Measurements from ENCODE around the gene MEGF8.

The MEGF8 gene

GRCh38 chr19:42282819-42283187, 42.6 kb upstream of the MEGF8 start:
- H3K9me3 Mint-ChIP-seq: no peaks in the 10 kb centered on the region
- H3K27me3 Mint-ChIP-seq: no peaks in the 10 kb centered on the region
- no peak overlapping the region for H3K4me3 Mint-ChIP-seq
- intact Hi-C loops (cut with micrococcal nuclease): loop anchor here (1.0 to 2.0 kb wide), 3 partner anchors 14 to 40 kb away; partner anchors contain the start of genes CIC, ERF and GSK3A
- H3K36me3 Mint-ChIP-seq (ENCODE audit: low read depth): peaks cover 28% of the 10 kb centered on the region
- peaks cover 52% of the 10 kb centered on the region for H3K4me1 Mint-ChIP-seq (ENCODE audit: low read depth)
- H3K27ac Mint-ChIP-seq: no peak overlapping the region

GRCh38 chr19:42283188-42284065, 42.0 kb upstream of the MEGF8 start:
- no peaks in the 10 kb centered on the region for H3K9me3 Mint-ChIP-seq
- H3K4me3 Mint-ChIP-seq: no peak overlapping the region
- no peaks in the 10 kb centered on the region for H3K27me3 Mint-ChIP-seq
- peaks cover 48% of the 10 kb centered on the region for H3K4me1 Mint-ChIP-seq (ENCODE audit: low read depth)
- intact Hi-C loops (cut with micrococcal nuclease): loop anchor here (1.0 to 2.0 kb wide), 3 partner anchors 15 to 41 kb away; partner anchors contain the start of genes CIC, ERF and GSK3A
- no peak overlapping the region for H3K27ac Mint-ChIP-seq
- H3K36me3 Mint-ChIP-seq (ENCODE audit: low read depth): peaks cover 28% of the 10 kb centered on the region

GRCh38 chr19:42284066-42284501, 41.4 kb upstream of the MEGF8 start:
- Mint-ChIP-seq H3K9me3 (no peaks in the 10 kb centered on the region), H3K36me3 (ENCODE audit: low read depth) (peaks cover 28% of the 10 kb centered on the region), H3K27ac (no peak overlapping the region), H3K4me1 (ENCODE audit: low read depth) (peaks cover 45% of the 10 kb centered on the region), H3K4me3 (no peak overlapping the region), H3K27me3 (no peaks in the 10 kb centered on the region)
- intact Hi-C loops (cut with micrococcal nuclease): no loop called here

- H3K27ac Mint-ChIP-seq: peak overlapping the region; percentile 80
- no peaks in the 10 kb centered on the region for H3K9me3 Mint-ChIP-seq
- peaks cover 32% of the 10 kb centered on the region for H3K36me3 Mint-ChIP-seq (ENCODE audit: low read depth)
- H3K4me3 Mint-ChIP-seq: peak overlapping the region; percentile 85
- peaks cover 38% of the 10 kb centered on the region for H3K4me1 Mint-ChIP-seq (ENCODE audit: low read depth)
- intact Hi-C loops (cut with micrococcal nuclease): loop anchor here (5.0 kb wide), 1 partner anchor 152 kb away; the partner anchor contains the start of gene POU2F2
- no peaks in the 10 kb centered on the region for H3K27me3 Mint-ChIP-seq
These were observed 40.7 kb upstream of the MEGF8 start for GRCh38 chr19:42284591-42285341.

- H3K4me1 Mint-ChIP-seq (ENCODE audit: low read depth): peaks cover 37% of the 10 kb centered on the region
- H3K4me3 Mint-ChIP-seq: peak overlapping the region; percentile 85
- H3K27ac Mint-ChIP-seq: peak overlapping the region; percentile 80
- no peaks in the 10 kb centered on the region for H3K27me3 Mint-ChIP-seq
- peaks cover 39% of the 10 kb centered on the region for H3K36me3 Mint-ChIP-seq (ENCODE audit: low read depth)
- no peaks in the 10 kb centered on the region for H3K9me3 Mint-ChIP-seq
- intact Hi-C loops (cut with micrococcal nuclease): loop anchor here (5.0 kb wide), 1 partner anchor 153 kb away; the partner anchor contains the start of gene POU2F2
These were observed 39.9 kb upstream of the MEGF8 start for GRCh38 chr19:42285541-42285941.

GRCh38 chr19:42285988-42286348, 39.5 kb upstream of the MEGF8 start:
- Mint-ChIP-seq H3K36me3 (ENCODE audit: low read depth) (peaks cover 44% of the 10 kb centered on the region), H3K4me1 (ENCODE audit: low read depth) (peaks cover 37% of the 10 kb centered on the region), H3K27ac (peak overlapping the region; percentile 80), H3K9me3 (no peaks in the 10 kb centered on the region), H3K27me3 (no peaks in the 10 kb centered on the region), H3K4me3 (peak overlapping the region; percentile 85)
- intact Hi-C loops (cut with micrococcal nuclease): loop anchor here (5.0 kb wide), 1 partner anchor 154 kb away; the partner anchor contains the start of gene POU2F2

GRCh38 chr19:42286349-42287016, 39.0 kb upstream of the MEGF8 start:
- intact Hi-C loops (cut with micrococcal nuclease): loop anchor here (5.0 kb wide), 1 partner anchor 154 kb away; the partner anchor contains the start of gene POU2F2
- peaks cover 49% of the 10 kb centered on the region for H3K36me3 Mint-ChIP-seq (ENCODE audit: low read depth)
- H3K27me3 Mint-ChIP-seq: no peaks in the 10 kb centered on the region
- H3K9me3 Mint-ChIP-seq: no peaks in the 10 kb centered on the region
- H3K27ac Mint-ChIP-seq: peak overlapping the region; percentile 80
- peak overlapping the region; percentile 85 for H3K4me3 Mint-ChIP-seq
- peaks cover 38% of the 10 kb centered on the region for H3K4me1 Mint-ChIP-seq (ENCODE audit: low read depth)

- no peaks in the 10 kb centered on the region for H3K9me3 Mint-ChIP-seq
- peaks cover 56% of the 10 kb centered on the region for H3K36me3 Mint-ChIP-seq (ENCODE audit: low read depth)
- intact Hi-C loops (cut with micrococcal nuclease): loop anchor here (5.0 kb wide), 1 partner anchor 155 kb away; the partner anchor contains the start of gene POU2F2
- no peak overlapping the region for H3K4me3 Mint-ChIP-seq
- peaks cover 44% of the 10 kb centered on the region for H3K4me1 Mint-ChIP-seq (ENCODE audit: low read depth)
- no peak overlapping the region for H3K27ac Mint-ChIP-seq
- no peaks in the 10 kb centered on the region for H3K27me3 Mint-ChIP-seq
These were observed 38.2 kb upstream of the MEGF8 start for GRCh38 chr19:42287017-42287826.

- Mint-ChIP-seq H3K4me3 (no peak overlapping the region), H3K36me3 (ENCODE audit: low read depth) (peaks cover 62% of the 10 kb centered on the region), H3K4me1 (ENCODE audit: low read depth) (peaks cover 44% of the 10 kb centered on the region), H3K27me3 (no peaks in the 10 kb centered on the region), H3K27ac (no peak overlapping the region), H3K9me3 (no peaks in the 10 kb centered on the region)
- intact Hi-C loops (cut with micrococcal nuclease): loop anchor here (5.0 kb wide), 1 partner anchor 155 kb away; the partner anchor contains the start of gene POU2F2
These were observed 37.7 kb upstream of the MEGF8 start for GRCh38 chr19:42287827-42288107.

GRCh38 chr19:42288387-42288786, 37.0 kb upstream of the MEGF8 start:
- intact Hi-C loops (cut with micrococcal nuclease): loop anchor here (5.0 kb wide), 1 partner anchor 156 kb away; the partner anchor contains the start of gene POU2F2
- peaks cover 44% of the 10 kb centered on the region for H3K4me1 Mint-ChIP-seq (ENCODE audit: low read depth)
- H3K4me3 Mint-ChIP-seq: no peak overlapping the region
- H3K27ac Mint-ChIP-seq: no peak overlapping the region
- H3K9me3 Mint-ChIP-seq: no peaks in the 10 kb centered on the region
- H3K36me3 Mint-ChIP-seq (ENCODE audit: low read depth): peaks cover 68% of the 10 kb centered on the region
- no peaks in the 10 kb centered on the region for H3K27me3 Mint-ChIP-seq

GRCh38 chr19:42288881-42289555, 36.4 kb upstream of the MEGF8 start:
- intact Hi-C loops (cut with micrococcal nuclease): loop anchor here (5.0 kb wide), 1 partner anchor 157 kb away; the partner anchor contains the start of gene POU2F2
- Mint-ChIP-seq H3K4me3 (no peak overlapping the region), H3K9me3 (no peaks in the 10 kb centered on the region), H3K27ac (no peak overlapping the region), H3K4me1 (ENCODE audit: low read depth) (peaks cover 44% of the 10 kb centered on the region), H3K27me3 (no peaks in the 10 kb centered on the region), H3K36me3 (ENCODE audit: low read depth) (peaks cover 74% of the 10 kb centered on the region)

GRCh38 chr19:42289556-42290041, 35.8 kb upstream of the MEGF8 start:
- intact Hi-C loops (cut with micrococcal nuclease): loop anchor here (5.0 to 10.0 kb wide), 2 partner anchors 157 to 185 kb away; partner anchors contain the start of gene POU2F2
- Mint-ChIP-seq H3K27me3 (no peaks in the 10 kb centered on the region), H3K4me1 (ENCODE audit: low read depth) (peaks cover 42% of the 10 kb centered on the region), H3K4me3 (no peak overlapping the region), H3K36me3 (ENCODE audit: low read depth) (peaks cover 80% of the 10 kb centered on the region), H3K9me3 (no peaks in the 10 kb centered on the region), H3K27ac (no peak overlapping the region)
